Right lobe of liver (tissue), 6 donors: Measurements from ENCODE around the gene BTG1. TPM values are rescaled to one million over a fixed set of nuclear protein-coding genes. Genes with fewer than 3 reads are reported as not detected.

ENCODE experiments used
- ATAC-seq, 4 donors: fragments of 200-7000 bp; cut with Tn5 transposase; one replicate each; pipeline ENCODE4 v1.9.1; 2020; ENCODE audit warnings: mild to moderate bottlenecking in 4 of 4, moderate library complexity in 4 of 4
- DNase-seq, 3 donors: peaks; one replicate each; pipeline ENCODE4 v3.0.0-alpha.2; 2020
- H3K27ac ChIP-seq, 3 donors: fragments of 200-600 bp; one replicate each; pipeline ENCODE4 v1.8.0; 2022
- H3K27me3 ChIP-seq, 2 donors: fragments of 200-600 bp; one replicate each; pipeline ENCODE4 v1.8.0; 2022
- H3K36me3 ChIP-seq, 4 donors: fragments of 200-600 bp; sonication (generic) in 1 of 4; one replicate each; pipeline versions ENCODE4 v1.5.1 to v1.8.0; 2017 to 2022; ENCODE audit warnings: control low read depth in 1 of 4
- H3K4me1 ChIP-seq, 4 donors: fragments of 200-600 bp; sonication (generic) in 1 of 4; one replicate each; pipeline versions ENCODE4 v1.5.1 to v1.8.0; 2017 to 2022; ENCODE audit warnings: control low read depth in 1 of 4
- H3K4me3 ChIP-seq, 3 donors: fragments of 200-600 bp; one replicate each; pipeline ENCODE4 v1.8.0; 2022
- H3K9me3 ChIP-seq, 4 donors: fragments of 200-600 bp; sonication (generic) in 1 of 4; one replicate each; pipeline versions ENCODE4 v1.5.1 to v1.8.0; 2017 to 2022; ENCODE audit warnings: control low read depth in 1 of 4
- CTCF ChIP-seq, 4 donors: fragments of 200-600 bp in 3 of 4; fragments of 450-650 bp in 1 of 4; IDR thresholded peaks; one replicate each; pipeline versions ENCODE4 v1.5.1 to v1.8.0; 2016 to 2022; ENCODE audit warnings: antibody characterized with exemption in 4 of 4, mild to moderate bottlenecking in 2 of 4
- POLR2A ChIP-seq: fragments of 450-650 bp; IDR thresholded peaks from one replicate; pipeline ENCODE4 v1.6.1; 2017; ENCODE audit warnings: antibody characterized with exemption, mild to moderate bottlenecking
- WGBS: methylation state at CpG from one replicate; pipeline ENCODE4 v1.1.6; 2018; ENCODE audit warnings: low coverage, low lambda C conversion rate; ENCODE audit not compliant: insufficient coverage; ENCODE audit errors: missing lambda C conversion rate; 5-methylcytosine and 5-hydroxymethylcytosine counted together
- intact Hi-C, 2 donors: fragments of 100-400 bp; cut with DNase I; formaldehyde crosslinking; loops; one replicate each; pipeline versions ENCODE4 v1.11.2 to v1.14.1; 2022
- total RNA-seq, 6 experiments: library from RNA; depleted of rRNA in 2 of 6; stranded (reverse); fragments of >200 nt in 2 of 6; fragmentation: NEBNext Ultra II Directional in 3 of 6; extraction: Animal tissue kit (Norgen Biotek cat#: 25700) in 3 of 6; gene quantifications; one replicate each; pipeline versions ENCODE4 v1.1.0 to v1.2.4, GENCODE V29; 2016 to 2023
- donor health status: DM: no; HTN: yes; CAD: no.
- donor health status: DM: no; HTN: no; CAD: no.
- donor health status: DM: no; HTN: no; CAD: no.
- donor health status: DM: no; HTN: yes; CAD: no.
- donor health status: DM: no; HTN: yes; CAD: no.

Gene BTG1
- total RNA-seq, 6 experiments from 2014 or later = 23.4 to 129 (median 52.8) TPM

GRCh38 chr12:92144631-92145480, 790 bp downstream of the BTG1 start:
- Histone ChIP-seq H3K4me1 (peaks cover 0 to 7% (median 0%) of the 10 kb centered on the region in 4 donors), H3K36me3 (peaks cover 0 to 20% (median 3%) of the 10 kb centered on the region in 4 donors), H3K9me3 (no peaks in the 10 kb centered on the region), H3K27ac (peak overlapping the region; percentile 99 to 100 (median 100)), H3K27me3 (no peaks in the 10 kb centered on the region), H3K4me3 (peak overlapping the region; percentile 76 to 81 (median 78))
- intact Hi-C loops = no loop called here
- no peak for TF ChIP-seq POLR2A
- TF ChIP-seq CTCF (IDR thresholded peaks at IDR 0.05) = no peak
- peak; percentile 57 to 75 (median 69) for DNase-seq
- ATAC-seq = peak; percentile 2 to 18 (median 8)
- 0% methylated on average over 15 of the region's 69 CpGs for WGBS

- Histone ChIP-seq H3K4me3 (peak overlapping the region; percentile 76 to 81 (median 78)), H3K27ac (peak overlapping the region; percentile 99 to 100 (median 100)), H3K36me3 (peaks cover 0 to 20% (median 3%) of the 10 kb centered on the region in 4 donors), H3K9me3 (no peaks in the 10 kb centered on the region), H3K4me1 (peaks cover 0 to 15% (median 0%) of the 10 kb centered on the region in 4 donors), H3K27me3 (no peaks in the 10 kb centered on the region)
- DNase-seq (peak; percentile 45 to 82 (median 65)), ATAC-seq (peak; percentile 47 to 71 (median 55))
- intact Hi-C loops = no loop called here
- TF ChIP-seq POLR2A (no peak), CTCF (IDR thresholded peaks at IDR 0.05) (peak; percentile 62 to 84 (median 68))
- WGBS = under 1% methylated on average over 15 of the region's 15 CpGs
These were observed 1.7 kb downstream of the BTG1 start for GRCh38 chr12:92143686-92144630.

GRCh38 chr12:92143258-92143657, 2.4 kb downstream of the BTG1 start:
- ATAC-seq (no peak), DNase-seq (no peak)
- H3K36me3 ChIP-seq = peaks cover 0 to 20% (median 3%) of the 10 kb centered on the region in 4 donors
- H3K4me3 ChIP-seq = peak overlapping the region; percentile 76 to 81 (median 78)
- TF ChIP-seq POLR2A = no peak
- no peak for TF ChIP-seq CTCF (IDR thresholded peaks at IDR 0.05)
- no peaks in the 10 kb centered on the region for H3K9me3 ChIP-seq
- intact Hi-C loops = no loop called here
- H3K27ac ChIP-seq = peak overlapping the region; percentile 99 to 100 (median 100)
- peaks cover 0 to 19% (median 0%) of the 10 kb centered on the region in 4 donors for H3K4me1 ChIP-seq
- WGBS = 3% methylated on average over 1 of the region's 1 CpG
- no peaks in the 10 kb centered on the region for H3K27me3 ChIP-seq

- H3K4me1 ChIP-seq = peaks cover 0 to 23% (median 0%) of the 10 kb centered on the region in 4 donors
- H3K36me3 ChIP-seq = peaks cover 0 to 20% (median 3%) of the 10 kb centered on the region in 4 donors
- intact Hi-C loops = no loop called here
- DNase-seq (no peak), ATAC-seq (no peak)
- no peaks in the 10 kb centered on the region for H3K27me3 ChIP-seq
- WGBS = 8% methylated on average over 5 of the region's 5 CpGs
- peak overlapping the region; percentile 99 to 100 (median 100) for H3K27ac ChIP-seq
- H3K4me3 ChIP-seq = peak overlapping the region; percentile 76 to 81 (median 78)
- TF ChIP-seq CTCF (IDR thresholded peaks at IDR 0.05) (no peak), POLR2A (no peak)
- no peaks in the 10 kb centered on the region for H3K9me3 ChIP-seq
These were observed 3.3 kb downstream of the BTG1 start for GRCh38 chr12:92142251-92142926.
